PFSK-1 (cell line): Measurements from ENCODE around the gene RARRES2.

ENCODE experiments used
- POLR2AphosphoS5 ChIP-seq: IDR thresholded peaks from 2 replicates; pipeline ENCODE4 v1.6.1; 2012; ENCODE audit warnings: low read depth, mild to moderate bottlenecking, control low read depth, low read length, moderate library complexity
- TAF1 ChIP-seq: IDR thresholded peaks from 2 replicates; pipeline ENCODE4 v1.6.1; 2012; ENCODE audit warnings: low read length, control low read depth, borderline replicate concordance; ENCODE audit not compliant: insufficient read depth

DNA sequence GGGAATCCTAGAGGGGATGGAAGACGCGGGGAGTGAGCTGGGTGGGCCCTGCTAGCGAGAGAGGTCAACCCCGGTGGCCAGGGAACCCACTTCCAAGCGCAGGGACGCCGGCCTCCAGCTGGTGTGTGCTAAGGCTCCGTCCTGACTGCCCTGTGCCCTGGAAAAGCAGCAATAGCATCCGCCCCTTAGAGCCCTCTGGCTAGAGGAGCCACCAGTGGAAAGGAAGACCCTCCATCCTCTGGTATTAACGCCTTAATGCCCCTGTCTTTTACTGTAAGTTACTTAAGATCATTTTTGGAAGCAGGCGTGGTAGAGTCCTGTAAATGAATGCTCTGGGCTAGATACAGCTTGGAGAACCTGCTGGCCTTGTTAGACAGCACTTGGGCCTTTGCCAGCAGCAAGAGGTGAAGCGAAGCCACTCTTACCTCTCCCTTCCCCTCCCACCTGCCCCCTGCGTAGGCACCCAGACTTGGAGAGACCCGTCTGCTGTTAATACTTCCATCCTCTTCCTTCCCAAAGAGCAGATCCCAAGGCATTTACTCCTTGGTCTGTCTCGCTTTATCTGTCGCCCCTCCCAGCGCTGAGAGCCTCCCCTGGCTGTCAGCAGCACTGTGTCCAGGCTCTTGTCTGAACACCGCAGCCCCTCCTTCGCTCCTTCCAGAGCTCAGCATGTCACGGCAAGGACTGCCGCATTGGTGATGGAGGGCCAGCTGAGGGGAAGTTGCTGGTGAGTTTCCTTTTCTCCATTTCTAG lies 31.8 kb upstream of the RARRES2 start:
- TF ChIP-seq POLR2AphosphoS5 (no peak), TAF1 (no peak)
